Astrocyte (in vitro differentiated cells and primary cell): Measurements from ENCODE around the gene CFHR4. TPM values are rescaled to one million over a fixed set of nuclear protein-coding genes. Genes with fewer than 3 reads are reported as not detected.
"Not testable (repeated sequence)": the region's sequence is repeated elsewhere in the genome, so short reads cannot be mapped to it uniquely, and the experiment has no call there.

Source experiments
- DNase-seq: peaks from one replicate; pipeline ENCODE4 v3.0.0-alpha.2; 2010; ENCODE audit warnings: low read depth
- FAIRE-seq: peaks from 2 replicates; lab custom pipeline; 2011; peaks lifted over from hg19 to GRCh38; lab: Jason Lieb, UNC
- H2AFZ ChIP-seq: 2 replicates; pipeline ENCODE4 v1.6.0; 2012; ENCODE audit warnings: low read depth, low read length, inconsistent platforms
- H3K27ac ChIP-seq: 2 replicates; pipeline ENCODE4 v1.5.1; 2011; ENCODE audit warnings: low read depth, low read length, inconsistent platforms
- H3K27me3 ChIP-seq: 2 replicates; pipeline ENCODE4 v1.6.0; 2011; ENCODE audit warnings: low read length, inconsistent platforms; ENCODE audit not compliant: insufficient read depth
- H3K36me3 ChIP-seq: 2 replicates; pipeline ENCODE4 v1.5.1; 2011; ENCODE audit warnings: low read length, inconsistent platforms; ENCODE audit not compliant: insufficient read depth
- H3K4me1 ChIP-seq: 2 replicates; pipeline ENCODE4 v1.5.1; 2011; ENCODE audit warnings: low read length, inconsistent platforms; ENCODE audit not compliant: insufficient read depth
- H3K4me2 ChIP-seq: 2 replicates; pipeline ENCODE4 v1.6.0; 2012; ENCODE audit warnings: low read length, inconsistent platforms
- H3K4me3 ChIP-seq: 2 replicates; pipeline ENCODE4 v1.5.1; 2011; ENCODE audit warnings: low read depth, mild to moderate bottlenecking, low read length, inconsistent platforms; ENCODE audit not compliant: insufficient read depth
- H3K79me2 ChIP-seq: 2 replicates; pipeline ENCODE4 v1.6.0; 2012; ENCODE audit warnings: mild to moderate bottlenecking, low read length, inconsistent platforms; ENCODE audit not compliant: insufficient read depth
- H3K9ac ChIP-seq: 2 replicates; pipeline ENCODE4 v1.6.0; 2012; ENCODE audit warnings: mild to moderate bottlenecking, low read length, inconsistent platforms
- H3K9me3 ChIP-seq: 2 replicates; pipeline ENCODE4 v1.5.1; 2012; ENCODE audit warnings: low read depth, mild to moderate bottlenecking, low read length, inconsistent platforms; ENCODE audit not compliant: insufficient read depth
- H4K20me1 ChIP-seq: 2 replicates; pipeline ENCODE4 v1.6.0; 2012; ENCODE audit warnings: low read length, inconsistent platforms; ENCODE audit not compliant: insufficient read depth
- H3K27ac Mint-ChIP-seq: one replicate; pipeline ENCODE4 v1.8.0; 2021; ENCODE audit warnings: mild to moderate bottlenecking, mixed read lengths; ENCODE audit not compliant: unreplicated experiment
- H3K27me3 Mint-ChIP-seq: one replicate; pipeline ENCODE4 v1.8.0; 2021; ENCODE audit warnings: low read depth, mixed read lengths; ENCODE audit not compliant: unreplicated experiment
- H3K36me3 Mint-ChIP-seq: one replicate; pipeline ENCODE4 v1.8.0; 2021; ENCODE audit warnings: low read depth, mixed read lengths; ENCODE audit not compliant: unreplicated experiment
- H3K4me1 Mint-ChIP-seq: one replicate; pipeline ENCODE4 v1.8.0; 2021; ENCODE audit warnings: low read depth, mixed read lengths; ENCODE audit not compliant: unreplicated experiment
- H3K4me3 Mint-ChIP-seq: one replicate; pipeline ENCODE4 v1.8.0; 2021; ENCODE audit warnings: mild to moderate bottlenecking, moderate library complexity, mixed read lengths; ENCODE audit not compliant: unreplicated experiment
- H3K9me3 Mint-ChIP-seq: one replicate; pipeline ENCODE4 v1.8.0; 2021; ENCODE audit warnings: mild to moderate bottlenecking, mixed read lengths; ENCODE audit not compliant: unreplicated experiment
- EZH2 ChIP-seq: IDR thresholded peaks from 2 replicates; pipeline ENCODE4 v1.6.1; 2012; ENCODE audit warnings: mild to moderate bottlenecking, low read length, inconsistent platforms; ENCODE audit not compliant: insufficient read depth
- total RNA-seq: library from RNA; stranded (reverse); gene quantifications from 2 replicates; pipeline ENCODE4 v1.2.1, GENCODE V29; 2021
- TF ChIP-seq, protein P1 (sequence below): IDR thresholded peaks from 2 replicates; pipeline ENCODE4 v1.5.1; 2011; ENCODE audit warnings: low read depth, mild to moderate bottlenecking, inconsistent platforms, low read length, moderate library complexity; ENCODE audit not compliant: insufficient read depth

CFHR4 gene
- total RNA-seq, 1 donor from 2014 or later: not detected

GRCh38 chr1:196897158-196897828 is 9.4 kb downstream of the CFHR4 start:
- no peak overlapping the region for H3K27ac Mint-ChIP-seq
- H3K4me3 Mint-ChIP-seq: no peak overlapping the region
- H3K4me2 ChIP-seq: peak overlapping the region; percentile 81
- no peak overlapping the region for H3K27ac ChIP-seq
- no peak for TF ChIP-seq EZH2
- TF ChIP-seq, protein P1, sequence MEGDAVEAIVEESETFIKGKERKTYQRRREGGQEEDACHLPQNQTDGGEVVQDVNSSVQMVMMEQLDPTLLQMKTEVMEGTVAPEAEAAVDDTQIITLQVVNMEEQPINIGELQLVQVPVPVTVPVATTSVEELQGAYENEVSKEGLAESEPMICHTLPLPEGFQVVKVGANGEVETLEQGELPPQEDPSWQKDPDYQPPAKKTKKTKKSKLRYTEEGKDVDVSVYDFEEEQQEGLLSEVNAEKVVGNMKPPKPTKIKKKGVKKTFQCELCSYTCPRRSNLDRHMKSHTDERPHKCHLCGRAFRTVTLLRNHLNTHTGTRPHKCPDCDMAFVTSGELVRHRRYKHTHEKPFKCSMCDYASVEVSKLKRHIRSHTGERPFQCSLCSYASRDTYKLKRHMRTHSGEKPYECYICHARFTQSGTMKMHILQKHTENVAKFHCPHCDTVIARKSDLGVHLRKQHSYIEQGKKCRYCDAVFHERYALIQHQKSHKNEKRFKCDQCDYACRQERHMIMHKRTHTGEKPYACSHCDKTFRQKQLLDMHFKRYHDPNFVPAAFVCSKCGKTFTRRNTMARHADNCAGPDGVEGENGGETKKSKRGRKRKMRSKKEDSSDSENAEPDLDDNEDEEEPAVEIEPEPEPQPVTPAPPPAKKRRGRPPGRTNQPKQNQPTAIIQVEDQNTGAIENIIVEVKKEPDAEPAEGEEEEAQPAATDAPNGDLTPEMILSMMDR: no peak
- H3K9me3 ChIP-seq: no peaks in the 10 kb centered on the region
- H3K79me2 ChIP-seq: no peaks in the 10 kb centered on the region
- H2AFZ ChIP-seq: peak overlapping the region; percentile 90
- H3K4me1 Mint-ChIP-seq: no peaks in the 10 kb centered on the region
- no peaks in the 10 kb centered on the region for H3K4me1 ChIP-seq
- FAIRE-seq (no peak), DNase-seq (no peak)
- H3K36me3 ChIP-seq: no peaks in the 10 kb centered on the region
- no peaks in the 10 kb centered on the region for H4K20me1 ChIP-seq
- H3K27me3 ChIP-seq: no peaks in the 10 kb centered on the region
- no peaks in the 10 kb centered on the region for H3K27me3 Mint-ChIP-seq
- H3K4me3 ChIP-seq: peak overlapping the region; percentile 56
- H3K9ac ChIP-seq: no peak overlapping the region
- H3K9me3 Mint-ChIP-seq: no peaks in the 10 kb centered on the region
- H3K36me3 Mint-ChIP-seq: no peaks in the 10 kb centered on the region

GRCh38 chr1:196902344-196902743 is 14.5 kb downstream of the CFHR4 start:
- Histone ChIP-seq H3K27me3 (no peaks in the 10 kb centered on the region), H2AFZ (no peak overlapping the region), H3K4me3 (no peak overlapping the region), H3K27ac (no peak overlapping the region), H3K4me1 (no peaks in the 10 kb centered on the region), H3K4me2 (no peak overlapping the region), H3K9me3 (no peaks in the 10 kb centered on the region), H4K20me1 (no peaks in the 10 kb centered on the region), H3K36me3 (no peaks in the 10 kb centered on the region), H3K79me2 (no peaks in the 10 kb centered on the region), H3K9ac (no peak overlapping the region)
- TF ChIP-seq, protein P1: no peak
- TF ChIP-seq EZH2: no peak
- Mint-ChIP-seq H3K27me3 (no peaks in the 10 kb centered on the region), H3K36me3 (no peaks in the 10 kb centered on the region), H3K27ac (no peak overlapping the region), H3K4me1 (no peaks in the 10 kb centered on the region), H3K9me3 (no peaks in the 10 kb centered on the region), H3K4me3 (no peak overlapping the region)
- no peak for DNase-seq
- no peak for FAIRE-seq

DNA sequence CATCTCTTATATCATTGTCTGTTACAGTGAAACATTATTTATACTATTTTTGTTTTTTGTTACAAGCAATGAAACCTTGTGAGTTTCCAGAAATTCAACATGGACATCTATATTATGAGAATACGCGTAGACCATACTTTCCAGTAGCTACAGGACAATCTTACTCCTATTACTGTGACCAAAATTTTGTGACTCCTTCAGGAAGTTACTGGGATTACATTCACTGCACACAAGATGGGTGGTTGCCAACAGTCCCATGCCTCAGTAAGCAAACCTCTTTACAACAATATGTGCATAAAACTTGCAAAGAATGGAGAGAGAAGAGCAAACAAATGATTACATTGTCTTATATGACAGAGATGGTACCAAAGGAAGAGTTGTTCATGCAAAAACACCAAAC is 22.4 kb downstream of the CFHR4 start:
- no peaks in the 10 kb centered on the region for H3K9me3 Mint-ChIP-seq
- FAIRE-seq: no peak
- no peaks in the 10 kb centered on the region for H4K20me1 ChIP-seq

GRCh38 chr1:196912283-196912682 is 24.4 kb downstream of the CFHR4 start:
- H3K27me3 Mint-ChIP-seq, H3K36me3 Mint-ChIP-seq, H3K36me3 ChIP-seq, H3K4me2 ChIP-seq, H3K9me3 ChIP-seq, FAIRE-seq, H3K79me2 ChIP-seq, H3K4me1 Mint-ChIP-seq, H3K27ac ChIP-seq, H4K20me1 ChIP-seq, H2AFZ ChIP-seq, H3K27ac Mint-ChIP-seq, H3K4me3 Mint-ChIP-seq, H3K9ac ChIP-seq, DNase-seq, H3K4me1 ChIP-seq, H3K9me3 Mint-ChIP-seq, H3K27me3 ChIP-seq, H3K4me3 ChIP-seq: not testable (repeated sequence)

More for the DNA sequence above, 22.4 kb downstream of the CFHR4 start:
- Histone ChIP-seq H3K9ac (no peak overlapping the region), H3K4me2 (no peak overlapping the region), H2AFZ (no peak overlapping the region), H3K9me3 (no peaks in the 10 kb centered on the region), H3K27ac (no peak overlapping the region), H3K4me3 (no peak overlapping the region), H3K36me3 (no peaks in the 10 kb centered on the region), H3K27me3 (no peaks in the 10 kb centered on the region), H3K4me1 (no peaks in the 10 kb centered on the region), H3K79me2 (no peaks in the 10 kb centered on the region)
- no peak overlapping the region for H3K27ac Mint-ChIP-seq
- no peaks in the 10 kb centered on the region for H3K36me3 Mint-ChIP-seq
- H3K4me3 Mint-ChIP-seq: no peak overlapping the region
- no peaks in the 10 kb centered on the region for H3K4me1 Mint-ChIP-seq
- TF ChIP-seq EZH2: no peak
- TF ChIP-seq, protein P1: no peak
- DNase-seq: no peak
- no peaks in the 10 kb centered on the region for H3K27me3 Mint-ChIP-seq
